Pulmonary artery endothelial cell (primary cell): ENCODE data around the gene GNA12. TPM values are rescaled to one million over a fixed set of nuclear protein-coding genes. Genes with fewer than 3 reads are reported as not detected.
A peak's percentile ranks its signal among the peaks of the same experiment; 100 is the strongest.

Experiments
- DNase-seq: peaks from one replicate; pipeline ENCODE4 v3.0.0-alpha.2; 2011; ENCODE audit warnings: low read depth, low spot score
- total RNA-seq: library from RNA; depleted of rRNA; stranded (reverse); fragments of >200 nt; gene quantifications from 2 replicates; pipeline ENCODE4 v1.2.3, GENCODE V29; 2014

Gene GNA12
- 20.4 and 31.0 TPM in 2 replicates for total RNA-seq

- DNase-seq, result peak; percentile 96
These were observed at the start of gene GNA12 for GRCh38 chr7:2844153-2845033. GNA12 (minus strand) TSS chr7:2844308; CDS start chr7:2844161, 147 bp downstream.

GRCh38 chr7:2893411-2893861, 49.3 kb upstream of the GNA12 start:
- no peak for DNase-seq

DNA sequence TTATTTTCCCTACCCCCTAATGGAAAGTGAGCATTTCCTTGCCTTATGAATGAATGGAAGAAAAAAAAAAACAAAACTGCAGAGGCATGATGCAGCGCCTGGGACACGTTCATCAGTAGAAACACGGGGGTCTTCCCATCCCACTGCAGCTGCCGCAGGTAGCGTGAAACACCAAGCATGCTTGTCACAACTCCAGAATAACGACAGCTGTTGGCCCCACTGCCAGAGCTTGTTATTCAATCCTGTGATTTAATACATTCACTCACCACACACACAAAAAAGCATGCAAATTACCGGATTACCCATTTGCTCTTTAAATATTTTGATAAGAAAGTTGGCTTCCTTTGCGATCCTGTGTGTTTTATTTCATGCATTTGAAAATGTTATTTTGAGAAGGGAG, 48.4 kb upstream of the GNA12 start:
- no peak for DNase-seq

- no peak for DNase-seq
These were observed 43.7 kb upstream of the GNA12 start for GRCh38 chr7:2887816-2888215.

GRCh38 chr7:2886900-2887299, 42.8 kb upstream of the GNA12 start:
- DNase-seq, result peak; percentile 56

- no peak for DNase-seq
These were observed 42.3 kb upstream of the GNA12 start for GRCh38 chr7:2886391-2886790.

- no peak for DNase-seq
These were observed 40.1 kb upstream of the GNA12 start for GRCh38 chr7:2884161-2884560.

DNA sequence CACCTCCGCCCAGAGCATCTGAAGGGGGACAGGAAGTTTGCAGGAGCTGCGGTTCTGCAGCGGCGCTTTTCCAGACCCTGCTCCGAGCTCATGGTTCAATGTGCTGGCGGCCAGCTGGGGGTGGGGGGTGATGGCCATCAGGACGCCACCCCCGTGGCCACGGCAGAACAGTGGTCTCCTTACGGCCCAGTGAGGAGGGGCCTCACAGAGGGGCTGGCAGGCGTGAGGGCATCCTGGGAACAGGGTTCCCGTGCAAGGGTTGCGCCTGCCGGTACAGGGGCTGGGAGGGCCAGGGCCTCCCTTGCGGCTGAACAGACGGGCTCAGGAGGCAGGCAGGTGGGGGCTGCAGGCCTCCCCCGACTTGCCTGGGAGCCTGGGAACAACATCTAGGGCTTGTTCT, 39.0 kb upstream of the GNA12 start:
- DNase-seq, result no peak

GRCh38 chr7:2882111-2882510, 38.0 kb upstream of the GNA12 start:
- DNase-seq, result no peak

DNA sequence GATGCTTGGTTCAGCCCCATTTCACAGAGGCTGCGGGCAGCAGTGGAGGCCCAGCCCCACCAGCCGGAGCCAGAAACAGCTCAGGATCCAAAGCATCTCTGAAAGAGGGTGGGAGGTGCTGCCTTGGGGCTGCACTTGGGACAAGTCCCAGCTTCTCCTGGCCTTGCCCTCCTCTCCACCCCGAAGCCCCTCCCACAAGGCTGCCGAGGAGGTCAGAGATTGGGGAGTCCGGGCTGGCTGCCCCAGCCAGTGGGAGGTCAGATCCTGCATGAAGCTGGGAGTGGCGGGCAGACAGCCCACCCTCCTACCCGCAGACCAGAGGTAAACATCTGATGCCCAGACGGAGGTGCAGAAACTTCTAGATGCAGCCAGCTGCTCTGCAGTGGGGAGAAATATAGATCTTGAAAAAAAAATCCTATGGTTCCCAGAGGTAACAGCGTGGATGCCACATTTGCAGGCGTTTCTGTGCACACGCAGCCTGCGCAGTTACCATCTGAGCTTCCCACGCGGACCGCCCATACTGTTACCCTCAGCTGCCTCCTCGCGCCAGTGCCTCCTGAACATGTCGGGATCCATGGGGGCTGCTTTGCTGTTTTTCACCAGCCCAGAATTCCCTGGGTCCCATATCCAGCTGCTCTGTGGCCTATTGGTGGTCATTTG, 36.9 kb upstream of the GNA12 start:
- no peak for DNase-seq

GRCh38 chr7:2880051-2880450, 35.9 kb upstream of the GNA12 start:
- no peak for DNase-seq

GRCh38 chr7:2879354-2879753, 35.2 kb upstream of the GNA12 start:
- DNase-seq, result no peak

DNA sequence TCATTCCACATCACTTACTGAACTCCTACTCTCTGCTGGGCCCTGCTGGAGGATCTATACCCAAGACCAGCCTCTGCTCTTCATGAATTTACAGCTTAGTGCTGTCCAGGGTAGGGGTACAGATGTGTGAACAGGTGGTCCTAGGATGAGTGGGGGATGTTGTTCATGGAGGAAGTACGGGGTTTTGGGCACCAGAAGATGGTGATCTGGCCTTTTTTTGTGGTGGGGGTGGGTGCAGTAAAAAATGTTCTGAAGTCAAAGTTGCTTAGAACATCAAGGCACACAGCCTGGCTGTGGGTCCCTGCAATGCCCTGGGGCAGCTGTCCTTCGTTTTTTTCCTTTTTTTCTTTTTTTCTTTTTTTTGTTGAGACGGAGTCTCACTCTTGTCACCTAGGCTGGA, 34.2 kb upstream of the GNA12 start:
- DNase-seq, result no peak

DNA sequence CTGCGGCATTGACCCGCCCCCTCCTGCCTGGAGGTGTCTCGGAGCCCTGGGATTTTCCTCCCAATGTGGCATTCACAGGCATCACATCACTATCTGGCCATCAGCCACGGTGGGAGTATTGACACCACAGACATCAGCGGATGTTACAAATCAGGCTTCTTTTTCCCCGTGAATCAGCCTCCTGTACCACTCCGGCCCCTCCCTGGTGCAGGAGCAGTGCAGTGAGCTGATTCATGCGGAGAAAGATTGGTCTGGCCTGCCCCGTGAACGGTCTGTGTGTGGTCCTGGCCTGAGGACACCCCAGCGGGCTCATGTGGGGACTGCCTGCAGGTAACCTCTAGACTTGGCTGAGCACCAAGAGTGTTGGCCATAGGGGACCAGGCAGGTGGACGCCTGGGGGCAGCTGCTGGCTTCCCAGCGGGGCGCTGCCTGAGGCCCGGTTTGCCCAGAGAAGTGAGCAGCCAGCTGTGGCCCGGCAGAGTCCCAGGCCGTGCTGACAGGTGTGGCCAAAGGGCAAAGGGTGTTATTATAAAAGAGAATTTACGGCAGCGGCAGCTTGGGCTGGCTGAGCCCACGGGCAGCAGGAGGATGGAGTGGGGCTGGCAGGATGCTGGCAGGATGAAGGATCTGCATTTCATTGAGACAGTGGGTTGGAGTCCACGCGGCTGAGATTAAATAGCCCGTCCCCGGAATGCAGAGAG, 32.1 kb upstream of the GNA12 start:
- no peak for DNase-seq

- peak; percentile 79 for DNase-seq
These were observed 29.8 kb upstream of the GNA12 start for GRCh38 chr7:2873686-2874551.

GRCh38 chr7:2873146-2873545, 29.0 kb upstream of the GNA12 start:
- DNase-seq, result no peak

DNA sequence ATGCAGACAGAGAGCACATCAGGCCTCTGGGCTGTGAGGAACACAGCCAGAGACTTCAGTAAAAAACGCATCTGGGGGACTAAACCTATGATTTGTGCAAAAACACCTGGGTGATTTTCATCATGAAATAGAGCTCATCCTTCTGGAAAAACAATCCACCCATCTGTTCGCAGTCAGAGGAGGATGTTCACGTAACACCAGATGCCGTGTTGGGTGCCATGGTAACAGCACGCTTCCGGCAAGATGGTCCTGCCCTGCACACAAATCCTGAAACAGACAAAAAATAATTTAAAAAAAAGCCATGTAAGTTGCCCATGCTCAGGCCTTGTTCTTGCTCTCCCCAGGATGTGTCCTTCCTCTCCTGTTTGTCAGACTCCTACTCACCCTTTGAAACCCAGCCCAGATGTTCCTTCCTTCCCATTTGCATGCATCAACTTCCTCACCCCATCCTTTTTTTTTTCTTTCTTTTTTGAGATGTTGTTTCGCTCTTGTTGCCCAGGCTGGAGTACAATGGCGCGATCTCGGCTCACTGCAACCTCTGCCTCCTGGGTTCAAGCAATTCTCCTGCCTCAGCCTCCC, 28.3 kb upstream of the GNA12 start:
- no peak for DNase-seq

- DNase-seq, result peak; percentile 70
These were observed 26.4 kb upstream of the GNA12 start for GRCh38 chr7:2870471-2870931.

- DNase-seq, result no peak
These were observed 25.9 kb upstream of the GNA12 start for GRCh38 chr7:2869981-2870380.

DNA sequence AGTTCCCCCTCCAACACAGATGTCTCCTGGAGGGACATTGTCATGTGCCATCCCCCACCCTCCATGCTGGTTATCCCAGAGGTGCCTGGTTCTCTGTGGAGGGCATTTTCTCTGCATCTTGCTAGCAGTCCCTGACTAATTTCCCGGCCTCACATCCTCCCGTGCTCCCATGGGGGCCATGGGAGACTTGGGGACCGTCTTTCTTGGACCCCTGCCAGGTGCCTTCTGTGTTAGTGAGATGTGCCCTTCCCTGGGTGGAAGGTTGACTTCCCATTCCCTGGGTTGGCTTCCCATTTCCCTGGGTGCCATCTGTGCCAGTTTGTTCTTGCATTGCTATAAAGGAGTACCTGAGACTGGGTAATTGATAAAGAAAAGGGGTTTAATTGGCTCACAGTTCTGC, 22.5 kb upstream of the GNA12 start:
- no peak for DNase-seq
